ENCODE data around the gene PGBD4.

The PGBD4 gene

GRCh38 chr15:34101366-34102174, at the start of gene PGBD4, which contains the start of gene EMC7:
PGBD4 (plus strand) TSS chr15:34102083; CDS start chr15:34102532, 449 bp downstream.
EMC7 (minus strand) TSS chr15:34101862; CDS start chr15:34101839, 23 bp downstream.
- peak; percentile 97 for DNase-seq (ENCODE audit: low read depth, low spot score)
- Histone ChIP-seq H3K4me1 (ENCODE audit: control insufficient read depth, insufficient read depth, low read length) (no peaks in the 10 kb centered on the region), H3K36me3 (ENCODE audit: control insufficient read depth, insufficient read depth, low read length) (no peaks in the 10 kb centered on the region), H3K27ac (ENCODE audit: low read length) (no peak within 1 kb of the TSS), H3K9me3 (ENCODE audit: control insufficient read depth, insufficient read depth, low read length) (no peaks in the 10 kb centered on the region), H3K27me3 (ENCODE audit: control insufficient read depth, insufficient read depth, low read length) (no peaks in the 10 kb centered on the region), H3K4me3 (ENCODE audit: low read length) (peak within 1 kb of the TSS; percentile 91)
- no CpG with 5 or more reads among the region's 48 CpGs for WGBS (ENCODE audit: insufficient coverage, insufficient read length)

DNA sequence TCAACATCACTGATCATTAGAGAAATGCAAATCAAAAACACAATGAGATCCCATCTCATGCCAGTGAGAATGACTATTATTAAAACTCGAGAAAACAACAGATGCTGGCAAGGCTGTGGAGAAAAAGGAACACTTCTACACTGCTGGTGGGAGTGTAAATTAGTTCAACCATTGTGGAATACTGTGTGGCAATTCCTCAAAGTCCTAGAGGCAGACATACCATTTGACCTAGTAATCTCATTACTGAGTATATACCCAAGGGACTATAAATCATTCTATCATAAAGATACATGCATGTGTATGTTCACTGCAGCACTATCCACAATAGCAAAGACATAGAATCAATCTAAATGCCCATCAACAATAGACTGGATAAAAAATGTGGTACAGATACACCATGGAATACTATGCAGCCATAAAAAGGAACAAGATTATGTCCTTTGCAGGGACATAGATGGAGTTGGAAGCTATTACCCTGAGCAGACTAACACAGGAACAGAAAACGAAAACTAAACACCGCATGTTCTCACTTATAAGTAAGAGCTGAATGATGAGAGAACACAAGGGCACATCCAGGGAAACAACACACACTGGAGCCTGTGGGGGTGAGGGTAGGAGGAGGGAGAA, 47.7 kb upstream of the PGBD4 start:
- no peaks in the 10 kb centered on the region for H3K9me3 ChIP-seq (ENCODE audit: control insufficient read depth, insufficient read depth, low read length)
- H3K27ac ChIP-seq (ENCODE audit: low read length): no peak overlapping the region
- DNase-seq (ENCODE audit: low read depth, low spot score): no peak
- no peaks in the 10 kb centered on the region for H3K27me3 ChIP-seq (ENCODE audit: control insufficient read depth, insufficient read depth, low read length)
- no peaks in the 10 kb centered on the region for H3K36me3 ChIP-seq (ENCODE audit: control insufficient read depth, insufficient read depth, low read length)
- H3K4me1 ChIP-seq (ENCODE audit: control insufficient read depth, insufficient read depth, low read length): no peaks in the 10 kb centered on the region
- H3K4me3 ChIP-seq (ENCODE audit: low read length): no peak overlapping the region
- WGBS (ENCODE audit: insufficient coverage, insufficient read length): no CpG with 5 or more reads among the region's 3 CpGs

- WGBS (ENCODE audit: insufficient coverage, insufficient read length): no CpG with 5 or more reads among the region's 3 CpGs
- no peak overlapping the region for H3K4me3 ChIP-seq (ENCODE audit: low read length)
- no peaks in the 10 kb centered on the region for H3K36me3 ChIP-seq (ENCODE audit: control insufficient read depth, insufficient read depth, low read length)
- H3K4me1 ChIP-seq (ENCODE audit: control insufficient read depth, insufficient read depth, low read length): no peaks in the 10 kb centered on the region
- H3K27me3 ChIP-seq (ENCODE audit: control insufficient read depth, insufficient read depth, low read length): no peaks in the 10 kb centered on the region
- no peak for DNase-seq (ENCODE audit: low read depth, low spot score)
- H3K9me3 ChIP-seq (ENCODE audit: control insufficient read depth, insufficient read depth, low read length): no peaks in the 10 kb centered on the region
- H3K27ac ChIP-seq (ENCODE audit: low read length): no peak overlapping the region
Measured at GRCh38 chr15:34055868-34056595, 45.9 kb upstream of the PGBD4 start.

GRCh38 chr15:34056911-34057310, 45.0 kb upstream of the PGBD4 start:
- DNase-seq (ENCODE audit: low read depth, low spot score): no peak
- Histone ChIP-seq H3K4me3 (ENCODE audit: low read length) (no peak overlapping the region), H3K9me3 (ENCODE audit: control insufficient read depth, insufficient read depth, low read length) (no peaks in the 10 kb centered on the region), H3K36me3 (ENCODE audit: control insufficient read depth, insufficient read depth, low read length) (no peaks in the 10 kb centered on the region), H3K27me3 (ENCODE audit: control insufficient read depth, insufficient read depth, low read length) (no peaks in the 10 kb centered on the region), H3K4me1 (ENCODE audit: control insufficient read depth, insufficient read depth, low read length) (no peaks in the 10 kb centered on the region), H3K27ac (ENCODE audit: low read length) (no peak overlapping the region)
- WGBS (ENCODE audit: insufficient coverage, insufficient read length): no CpG with 5 or more reads among the region's 5 CpGs

DNA sequence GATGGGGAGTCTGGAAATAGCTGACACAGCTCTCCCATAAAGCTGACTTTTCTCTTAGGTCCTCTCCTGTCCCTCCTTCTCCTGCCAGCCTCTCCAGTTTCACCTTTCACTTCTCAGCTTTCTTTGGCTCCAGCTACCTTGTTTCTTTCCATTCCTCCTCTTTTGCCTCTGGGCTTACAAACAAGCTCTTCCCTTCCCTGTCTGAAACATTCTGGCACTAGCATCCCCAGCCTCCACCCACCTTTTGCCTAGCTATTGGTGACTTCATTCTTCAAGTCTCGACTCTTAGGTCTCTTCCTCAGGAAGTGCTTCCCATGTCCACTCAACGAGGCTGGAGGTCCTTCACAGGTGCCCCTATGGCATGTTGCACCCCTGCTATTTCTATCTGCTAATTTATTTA, 42.4 kb upstream of the PGBD4 start:
- DNase-seq (ENCODE audit: low read depth, low spot score): no peak
- H3K9me3 ChIP-seq (ENCODE audit: control insufficient read depth, insufficient read depth, low read length): no peaks in the 10 kb centered on the region

DNA sequence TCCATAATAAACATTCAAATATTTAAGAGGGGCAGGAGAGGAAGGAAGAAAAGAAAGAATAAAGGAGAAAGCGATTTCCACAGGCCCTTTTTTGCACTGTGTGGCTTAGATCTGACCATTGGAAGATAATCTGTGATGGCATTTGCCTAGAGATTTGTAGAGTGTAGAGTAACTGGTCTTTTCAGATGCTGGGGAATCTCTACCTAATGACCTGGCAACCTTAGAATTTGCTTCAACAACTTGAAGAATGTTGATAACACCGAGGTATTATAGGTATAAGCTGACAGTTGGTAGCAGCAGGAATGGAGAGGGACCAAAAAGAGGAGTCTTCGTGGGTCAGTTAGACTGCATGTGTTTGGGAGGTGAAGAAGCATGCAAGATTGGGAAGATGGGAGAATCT, 41.9 kb upstream of the PGBD4 start:
- Histone ChIP-seq H3K4me3 (ENCODE audit: low read length) (no peak overlapping the region), H3K36me3 (ENCODE audit: control insufficient read depth, insufficient read depth, low read length) (no peaks in the 10 kb centered on the region; the same call in 1 of the 2 replicates), H3K9me3 (ENCODE audit: control insufficient read depth, insufficient read depth, low read length) (no peaks in the 10 kb centered on the region), H3K4me1 (ENCODE audit: control insufficient read depth, insufficient read depth, low read length) (no peaks in the 10 kb centered on the region), H3K27me3 (ENCODE audit: control insufficient read depth, insufficient read depth, low read length) (no peaks in the 10 kb centered on the region), H3K27ac (ENCODE audit: low read length) (no peak overlapping the region)
- no CpG with 5 or more reads among the region's 3 CpGs for WGBS (ENCODE audit: insufficient coverage, insufficient read length)
- DNase-seq (ENCODE audit: low read depth, low spot score): no peak

More for the DNA sequence above, 42.4 kb upstream of the PGBD4 start:
- no peak overlapping the region for H3K4me3 ChIP-seq (ENCODE audit: low read length)
- no peak overlapping the region for H3K27ac ChIP-seq (ENCODE audit: low read length)
- no peaks in the 10 kb centered on the region; the same call in 1 of the 2 replicates for H3K36me3 ChIP-seq (ENCODE audit: control insufficient read depth, insufficient read depth, low read length)
- H3K27me3 ChIP-seq (ENCODE audit: control insufficient read depth, insufficient read depth, low read length): no peaks in the 10 kb centered on the region
- H3K4me1 ChIP-seq (ENCODE audit: control insufficient read depth, insufficient read depth, low read length): no peaks in the 10 kb centered on the region
- WGBS (ENCODE audit: insufficient coverage, insufficient read length): no CpG with 5 or more reads among the region's 2 CpGs

- Histone ChIP-seq H3K4me1 (ENCODE audit: control insufficient read depth, insufficient read depth, low read length) (no peaks in the 10 kb centered on the region), H3K36me3 (ENCODE audit: control insufficient read depth, insufficient read depth, low read length) (no peaks in the 10 kb centered on the region; the same call in 1 of the 2 replicates), H3K27me3 (ENCODE audit: control insufficient read depth, insufficient read depth, low read length) (no peaks in the 10 kb centered on the region), H3K27ac (ENCODE audit: low read length) (no peak overlapping the region), H3K9me3 (ENCODE audit: control insufficient read depth, insufficient read depth, low read length) (no peaks in the 10 kb centered on the region), H3K4me3 (ENCODE audit: low read length) (no peak overlapping the region)
- DNase-seq (ENCODE audit: low read depth, low spot score): no peak
- no CpG with 5 or more reads among the region's 1 CpG for WGBS (ENCODE audit: insufficient coverage, insufficient read length)
Measured at GRCh38 chr15:34064438-34064837, 37.4 kb upstream of the PGBD4 start.

- Histone ChIP-seq H3K36me3 (ENCODE audit: control insufficient read depth, insufficient read depth, low read length) (no peaks in the 10 kb centered on the region; the same call in 1 of the 2 replicates), H3K27ac (ENCODE audit: low read length) (no peak overlapping the region), H3K4me1 (ENCODE audit: control insufficient read depth, insufficient read depth, low read length) (no peaks in the 10 kb centered on the region), H3K4me3 (ENCODE audit: low read length) (no peak overlapping the region), H3K9me3 (ENCODE audit: control insufficient read depth, insufficient read depth, low read length) (no peaks in the 10 kb centered on the region), H3K27me3 (ENCODE audit: control insufficient read depth, insufficient read depth, low read length) (no peaks in the 10 kb centered on the region)
- WGBS (ENCODE audit: insufficient coverage, insufficient read length): no CpG with 5 or more reads among the region's 3 CpGs
- DNase-seq (ENCODE audit: low read depth, low spot score): no peak
Measured at GRCh38 chr15:34065261-34065660, 36.6 kb upstream of the PGBD4 start.

DNA sequence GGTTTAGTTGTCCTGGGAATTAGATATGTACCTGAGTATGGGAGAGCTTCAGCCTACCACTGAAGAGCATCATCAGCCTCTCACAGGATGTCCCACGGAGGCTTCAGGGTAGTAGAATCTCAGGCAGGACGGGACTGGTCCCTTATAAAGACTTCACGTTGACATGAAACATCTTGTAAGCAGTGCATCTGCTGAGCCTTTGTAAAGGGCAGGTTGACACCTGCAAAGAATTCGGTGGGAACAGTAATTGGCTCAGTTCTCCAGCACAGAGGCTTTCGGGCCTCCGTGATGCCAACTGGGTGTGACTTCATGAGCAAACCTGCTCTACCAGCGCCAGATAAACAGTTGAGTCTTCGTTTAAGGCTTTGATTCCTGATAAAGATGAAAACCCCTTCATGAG, 35.9 kb upstream of the PGBD4 start:
- Histone ChIP-seq H3K36me3 (ENCODE audit: control insufficient read depth, insufficient read depth, low read length) (no peaks in the 10 kb centered on the region; the same call in 1 of the 2 replicates), H3K4me1 (ENCODE audit: control insufficient read depth, insufficient read depth, low read length) (no peaks in the 10 kb centered on the region), H3K27me3 (ENCODE audit: control insufficient read depth, insufficient read depth, low read length) (no peaks in the 10 kb centered on the region), H3K27ac (ENCODE audit: low read length) (no peak overlapping the region), H3K4me3 (ENCODE audit: low read length) (no peak overlapping the region), H3K9me3 (ENCODE audit: control insufficient read depth, insufficient read depth, low read length) (no peaks in the 10 kb centered on the region)
- no peak for DNase-seq (ENCODE audit: low read depth, low spot score)
- no CpG with 5 or more reads among the region's 8 CpGs for WGBS (ENCODE audit: insufficient coverage, insufficient read length)

DNA sequence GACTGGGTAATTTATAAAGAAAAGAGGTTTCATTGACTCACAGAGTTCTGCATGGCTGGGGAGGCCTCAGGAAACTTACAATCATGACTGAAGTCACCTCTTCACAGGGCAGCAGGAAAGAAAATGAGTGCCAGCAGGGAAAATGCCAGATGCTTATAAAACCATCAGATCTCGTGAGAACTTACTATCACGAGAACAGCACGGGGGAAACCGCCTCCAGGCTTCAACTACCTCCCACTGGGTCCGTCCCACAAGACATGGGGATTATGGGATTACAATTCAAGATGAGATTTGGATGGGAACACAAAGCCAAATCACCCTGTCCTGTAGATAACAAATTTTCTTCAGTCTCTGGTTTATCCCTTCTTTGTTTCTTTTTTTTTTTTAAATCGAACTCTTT, 31.9 kb upstream of the PGBD4 start:
- Histone ChIP-seq H3K27ac (ENCODE audit: low read length) (no peak overlapping the region), H3K9me3 (ENCODE audit: control insufficient read depth, insufficient read depth, low read length) (no peaks in the 10 kb centered on the region), H3K27me3 (ENCODE audit: control insufficient read depth, insufficient read depth, low read length) (no peaks in the 10 kb centered on the region), H3K36me3 (ENCODE audit: control insufficient read depth, insufficient read depth, low read length) (no peaks in the 10 kb centered on the region), H3K4me3 (ENCODE audit: low read length) (no peak overlapping the region), H3K4me1 (ENCODE audit: control insufficient read depth, insufficient read depth, low read length) (no peaks in the 10 kb centered on the region)
- no CpG with 5 or more reads among the region's 6 CpGs for WGBS (ENCODE audit: insufficient coverage, insufficient read length)
- no peak for DNase-seq (ENCODE audit: low read depth, low spot score)

Data from iPS DF 6.9 (cell line).